Caco-2 (cell line): Measurements from ENCODE around the gene TCF12. TPM values are rescaled to one million over a fixed set of nuclear protein-coding genes. Genes with fewer than 3 reads are reported as not detected.

ENCODE experiments used
- BruUV-seq: library from RNA; stranded (reverse); fragments of 400-500 nt; replicated peaks from 2 replicates; lab custom pipeline; 2021; lab: Mats Ljungman, UMichigan
- CTCF ChIA-PET: fragments of 300-600 bp; sonication (Branson Sonifier 250); formaldehyde crosslinking; loops from one replicate; lab custom pipeline; 2022; ENCODE audit warnings: antibody characterized with exemption; lab: Charles Lee
- POLR2A ChIA-PET: fragments of 300-600 bp; sonication (Branson Sonifier 250); formaldehyde crosslinking; loops from one replicate; lab custom pipeline; 2022; ENCODE audit warnings: antibody characterized with exemption; lab: Charles Lee
- DNase-seq, 2 experiments: peaks; one replicate each; pipeline versions ENCODE4 v3.0.0 to v3.0.0-alpha.2; 2020 to 2022
- H3K27me3 ChIP-seq: replicated peaks from 2 replicates; pipeline ENCODE4 v1.6.0; 2011; ENCODE audit warnings: low read length; ENCODE audit not compliant: control insufficient read depth, insufficient read depth
- H3K36me3 ChIP-seq: 2 replicates; pipeline ENCODE4 v1.5.1; 2011; ENCODE audit warnings: low read length; ENCODE audit not compliant: control insufficient read depth, insufficient read depth
- H3K4me1 ChIP-seq: fragments of 250-450 bp; sonication (Bioruptor Pico); 2 replicates; pipeline ENCODE4 v1.5.1; 2020; ENCODE audit warnings: mild to moderate bottlenecking
- H3K4me3 ChIP-seq: 2 replicates; pipeline ENCODE4 v1.5.1; 2011; ENCODE audit warnings: low read depth, mild to moderate bottlenecking, control low read depth, low read length
- H3K9me3 ChIP-seq: fragments of 250-450 bp; sonication (Bioruptor Pico); 2 replicates; pipeline ENCODE4 v1.5.1; 2020; ENCODE audit warnings: mild to moderate bottlenecking, moderate library complexity
- H3K27ac Mint-ChIP-seq: one replicate; pipeline ENCODE4 v1.8.0; 2022; ENCODE audit warnings: mixed read lengths; ENCODE audit not compliant: unreplicated experiment
- H3K27me3 Mint-ChIP-seq: one replicate; pipeline ENCODE4 v1.8.0; 2022; ENCODE audit warnings: mixed read lengths; ENCODE audit not compliant: insufficient read depth, unreplicated experiment
- H3K36me3 Mint-ChIP-seq: one replicate; pipeline ENCODE4 v1.8.0; 2022; ENCODE audit warnings: mild to moderate bottlenecking, mixed read lengths; ENCODE audit not compliant: insufficient read depth, unreplicated experiment
- H3K4me1 Mint-ChIP-seq: one replicate; pipeline ENCODE4 v1.8.0; 2022; ENCODE audit warnings: low read depth, mixed read lengths; ENCODE audit not compliant: unreplicated experiment
- H3K4me3 Mint-ChIP-seq: one replicate; pipeline ENCODE4 v1.8.0; 2022; ENCODE audit warnings: mild to moderate bottlenecking, moderate library complexity, mixed read lengths; ENCODE audit not compliant: unreplicated experiment
- H3K9me3 Mint-ChIP-seq: one replicate; pipeline ENCODE4 v1.8.0; 2022; ENCODE audit warnings: mixed read lengths; ENCODE audit not compliant: unreplicated experiment
- intact Hi-C: fragments of 100-400 bp; cut with micrococcal nuclease; formaldehyde crosslinking; loops from one replicate; pipeline ENCODE4 v1.10.0; 2022; ENCODE audit not compliant: unreplicated experiment
- total RNA-seq: library from RNA; stranded (reverse); gene quantifications from 2 replicates; pipeline ENCODE4 v1.2.3, GENCODE V29; 2022
- TF ChIP-seq, protein P1 (sequence below), 2 experiments: fragments of 200-600 bp in 1 of 2; IDR thresholded peaks; 1 replicate in 1 of 2; 2 replicates in 1 of 2; pipeline versions ENCODE4 v1.5.1 to v1.8.0; 2011 to 2022; ENCODE audit warnings: antibody characterized with exemption in 1 of 2, control low read depth in 1 of 2, inconsistent platforms in 1 of 2, low read depth in 1 of 2, low read length in 1 of 2, mild to moderate bottlenecking in 1 of 2, moderate library complexity in 1 of 2; ENCODE audit not compliant: insufficient read depth in 1 of 2, severe bottlenecking in 1 of 2, unreplicated experiment in 1 of 2

TCF12 gene
- total RNA-seq, 1 experiment from 2014 or later: 64.4 TPM

DNA sequence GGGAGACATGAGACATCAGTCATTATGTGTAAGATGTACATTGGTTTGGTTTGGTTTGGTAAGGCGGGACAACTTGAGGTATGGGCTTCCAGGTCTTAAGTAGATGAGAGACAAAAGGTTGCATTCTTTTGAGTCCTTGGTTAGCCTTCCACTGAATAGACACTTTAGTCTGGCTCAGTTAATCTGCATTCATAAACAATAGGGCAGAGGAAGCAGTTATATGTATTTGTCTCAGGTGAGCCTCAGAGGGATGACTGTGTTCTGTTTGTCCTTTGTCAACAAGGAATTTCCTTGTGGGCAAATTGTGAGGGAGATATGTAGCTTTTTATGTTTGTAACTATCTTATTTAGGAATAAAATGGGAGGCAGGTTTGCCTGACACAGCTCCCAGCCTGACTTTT lies 50.4 kb downstream of the TCF12 start:
- no peak for DNase-seq
- H3K4me1 Mint-ChIP-seq: peaks cover 38% of the 10 kb centered on the region
- no peak overlapping the region for H3K4me3 ChIP-seq
- H3K27me3 ChIP-seq: no peaks in the 10 kb centered on the region
- ChIA-PET POLR2A (no interaction called here), CTCF (no interaction called here)
- no peaks in the 10 kb centered on the region for H3K9me3 Mint-ChIP-seq
- intact Hi-C loops: no loop called here
- TF ChIP-seq, protein P1, sequence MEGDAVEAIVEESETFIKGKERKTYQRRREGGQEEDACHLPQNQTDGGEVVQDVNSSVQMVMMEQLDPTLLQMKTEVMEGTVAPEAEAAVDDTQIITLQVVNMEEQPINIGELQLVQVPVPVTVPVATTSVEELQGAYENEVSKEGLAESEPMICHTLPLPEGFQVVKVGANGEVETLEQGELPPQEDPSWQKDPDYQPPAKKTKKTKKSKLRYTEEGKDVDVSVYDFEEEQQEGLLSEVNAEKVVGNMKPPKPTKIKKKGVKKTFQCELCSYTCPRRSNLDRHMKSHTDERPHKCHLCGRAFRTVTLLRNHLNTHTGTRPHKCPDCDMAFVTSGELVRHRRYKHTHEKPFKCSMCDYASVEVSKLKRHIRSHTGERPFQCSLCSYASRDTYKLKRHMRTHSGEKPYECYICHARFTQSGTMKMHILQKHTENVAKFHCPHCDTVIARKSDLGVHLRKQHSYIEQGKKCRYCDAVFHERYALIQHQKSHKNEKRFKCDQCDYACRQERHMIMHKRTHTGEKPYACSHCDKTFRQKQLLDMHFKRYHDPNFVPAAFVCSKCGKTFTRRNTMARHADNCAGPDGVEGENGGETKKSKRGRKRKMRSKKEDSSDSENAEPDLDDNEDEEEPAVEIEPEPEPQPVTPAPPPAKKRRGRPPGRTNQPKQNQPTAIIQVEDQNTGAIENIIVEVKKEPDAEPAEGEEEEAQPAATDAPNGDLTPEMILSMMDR (IDR thresholded peaks at IDR 0.05; ENCODE audit: insufficient read depth in 1 of 2, low read depth in 1 of 2, low read length in 1 of 2, severe bottlenecking in 1 of 2, unreplicated experiment in 1 of 2): no peak
- H3K4me1 ChIP-seq: peaks cover 34% of the 10 kb centered on the region
- no TSS peak for BruUV-seq
- H3K27ac Mint-ChIP-seq: no peak overlapping the region
- no peaks in the 10 kb centered on the region for H3K27me3 Mint-ChIP-seq
- no peaks in the 10 kb centered on the region for H3K36me3 Mint-ChIP-seq
- no peaks in the 10 kb centered on the region for H3K36me3 ChIP-seq
- H3K4me3 Mint-ChIP-seq: no peak overlapping the region
- no peaks in the 10 kb centered on the region for H3K9me3 ChIP-seq

DNA sequence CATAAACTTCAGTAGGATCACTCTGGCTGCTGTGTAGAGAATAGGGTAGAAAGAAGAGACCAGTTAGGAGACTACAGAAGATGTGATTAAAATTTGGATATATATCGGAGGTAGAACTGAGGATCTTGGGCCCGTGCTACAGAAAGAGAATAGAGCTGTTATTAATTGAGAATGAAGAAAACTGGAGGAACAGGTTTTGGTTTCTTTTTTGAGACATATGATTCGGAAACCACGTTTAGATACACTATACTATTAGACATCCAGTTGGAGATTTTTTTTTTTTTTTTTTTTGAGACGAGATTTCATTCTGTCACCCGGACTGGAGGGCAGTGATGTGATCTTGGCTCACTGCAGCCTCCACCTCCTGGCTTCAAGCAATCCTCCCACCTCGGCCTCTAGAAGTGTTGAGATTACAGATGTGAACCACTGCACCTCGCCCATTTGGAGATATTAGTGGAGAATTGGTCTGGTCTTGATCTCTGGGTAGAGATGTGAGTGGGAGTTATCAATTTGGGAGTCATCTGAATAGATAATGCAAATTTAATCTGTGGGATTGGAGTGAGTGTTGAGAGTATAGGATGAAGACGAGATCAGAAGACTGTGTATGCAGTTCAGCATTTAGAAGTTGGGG lies 50.9 kb downstream of the TCF12 start:
- Mint-ChIP-seq H3K27me3 (no peaks in the 10 kb centered on the region), H3K36me3 (no peaks in the 10 kb centered on the region), H3K9me3 (no peaks in the 10 kb centered on the region), H3K27ac (no peak overlapping the region), H3K4me1 (peaks cover 34% of the 10 kb centered on the region), H3K4me3 (no peak overlapping the region)
- ChIA-PET POLR2A (no interaction called here), CTCF (no interaction called here)
- Histone ChIP-seq H3K36me3 (no peaks in the 10 kb centered on the region), H3K4me1 (peaks cover 31% of the 10 kb centered on the region), H3K4me3 (no peak overlapping the region), H3K9me3 (no peaks in the 10 kb centered on the region), H3K27me3 (no peaks in the 10 kb centered on the region)
- TF ChIP-seq, protein P1 (IDR thresholded peaks at IDR 0.05; ENCODE audit: insufficient read depth in 1 of 2, low read depth in 1 of 2, low read length in 1 of 2, severe bottlenecking in 1 of 2, unreplicated experiment in 1 of 2): no peak
- intact Hi-C loops: no loop called here
- no peak for DNase-seq
- BruUV-seq: no TSS peak

GRCh38 chr15:56971571-56971970 lies 53.1 kb downstream of the TCF12 start:
- DNase-seq: no peak
- H3K4me3 ChIP-seq: no peak overlapping the region
- Mint-ChIP-seq H3K36me3 (no peaks in the 10 kb centered on the region), H3K27ac (no peak overlapping the region), H3K27me3 (no peaks in the 10 kb centered on the region), H3K9me3 (no peaks in the 10 kb centered on the region), H3K4me1 (peaks cover 32% of the 10 kb centered on the region), H3K4me3 (no peak overlapping the region)
- H3K4me1 ChIP-seq: peaks cover 25% of the 10 kb centered on the region
- no peaks in the 10 kb centered on the region for H3K27me3 ChIP-seq
- TF ChIP-seq, protein P1 (IDR thresholded peaks at IDR 0.05; ENCODE audit: insufficient read depth in 1 of 2, low read depth in 1 of 2, low read length in 1 of 2, severe bottlenecking in 1 of 2, unreplicated experiment in 1 of 2): no peak
- H3K9me3 ChIP-seq: no peaks in the 10 kb centered on the region
- H3K36me3 ChIP-seq: no peaks in the 10 kb centered on the region
- ChIA-PET POLR2A (no interaction called here), CTCF (no interaction called here)
- no TSS peak for BruUV-seq
- intact Hi-C loops: no loop called here
